NCI-H446 treated with DMSO at 0.1 percent for 48 hours (cell line): ENCODE measurements around the gene USP5.
"Not testable (repeated sequence)": the region's sequence is repeated elsewhere in the genome, so short reads cannot be mapped to it uniquely, and the experiment has no call there.

Experiments
- DNase-seq: peaks from one replicate; lab custom pipeline; 2025; lab: John Stamatoyannopoulos, UW

Gene USP5

DNA sequence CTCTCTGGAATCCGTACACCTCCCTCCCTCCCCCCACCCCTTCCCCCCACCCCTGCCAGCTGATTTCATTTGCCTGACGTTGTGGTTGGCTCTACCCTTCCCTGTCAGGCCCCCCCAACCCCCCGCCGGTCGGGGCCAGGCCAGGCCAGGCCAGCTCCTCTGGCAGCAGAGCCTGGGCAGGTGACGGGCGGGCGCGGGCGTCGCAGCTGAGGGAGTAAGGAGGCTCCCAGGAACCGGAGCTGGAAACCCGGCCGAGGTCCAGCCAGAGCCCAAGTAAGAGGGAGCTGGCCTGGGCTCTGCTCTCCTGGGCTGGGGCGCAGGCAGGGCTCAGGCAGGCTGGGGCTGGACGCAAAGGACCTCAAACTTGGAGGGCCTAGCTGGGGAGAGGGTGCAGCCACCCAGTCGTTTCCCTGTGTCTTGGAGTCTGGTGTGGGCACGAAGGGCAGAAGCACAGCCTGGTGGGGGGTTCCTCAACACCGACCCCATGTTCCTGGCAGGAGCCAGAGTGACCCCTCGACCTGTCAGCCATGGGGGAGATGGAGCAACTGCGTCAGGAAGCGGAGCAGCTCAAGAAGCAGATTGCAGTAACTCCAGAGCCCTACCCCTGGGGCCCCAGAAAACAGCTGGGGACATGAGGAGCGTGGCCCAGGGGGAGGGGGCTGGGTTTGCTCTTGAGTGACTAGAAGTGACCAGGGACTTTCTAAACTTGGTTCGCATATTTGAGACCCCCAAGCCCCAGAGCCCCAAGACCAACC, 11.0 kb upstream of the USP5 start, which contains the start of gene GNB3:
TSS of gene GNB3 (plus strand) at position 165 of the 755 bp plus-strand sequence. CDS start at position 528, 363 bp downstream.
- DNase-seq, result no peak

DNA sequence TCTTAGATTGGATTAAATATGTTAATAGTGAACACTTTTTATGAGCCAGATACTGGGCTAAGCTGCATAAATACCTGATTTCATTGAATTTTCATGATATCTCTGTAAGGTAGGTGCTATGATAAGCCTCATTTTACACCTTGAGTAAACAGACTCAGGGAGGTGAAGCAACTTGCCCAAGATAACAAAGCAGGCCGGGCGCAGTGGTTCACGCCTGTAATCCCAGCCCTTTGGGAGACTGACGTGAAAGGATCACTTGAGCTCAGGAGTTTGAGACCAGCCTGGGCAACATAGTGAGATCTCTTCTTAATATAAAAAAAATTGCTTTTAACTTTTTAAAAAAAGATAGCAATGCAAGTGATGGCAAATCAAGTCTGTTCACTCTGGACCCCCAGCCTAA, 9.9 kb upstream of the USP5 start:
- DNase-seq, result no peak

DNA sequence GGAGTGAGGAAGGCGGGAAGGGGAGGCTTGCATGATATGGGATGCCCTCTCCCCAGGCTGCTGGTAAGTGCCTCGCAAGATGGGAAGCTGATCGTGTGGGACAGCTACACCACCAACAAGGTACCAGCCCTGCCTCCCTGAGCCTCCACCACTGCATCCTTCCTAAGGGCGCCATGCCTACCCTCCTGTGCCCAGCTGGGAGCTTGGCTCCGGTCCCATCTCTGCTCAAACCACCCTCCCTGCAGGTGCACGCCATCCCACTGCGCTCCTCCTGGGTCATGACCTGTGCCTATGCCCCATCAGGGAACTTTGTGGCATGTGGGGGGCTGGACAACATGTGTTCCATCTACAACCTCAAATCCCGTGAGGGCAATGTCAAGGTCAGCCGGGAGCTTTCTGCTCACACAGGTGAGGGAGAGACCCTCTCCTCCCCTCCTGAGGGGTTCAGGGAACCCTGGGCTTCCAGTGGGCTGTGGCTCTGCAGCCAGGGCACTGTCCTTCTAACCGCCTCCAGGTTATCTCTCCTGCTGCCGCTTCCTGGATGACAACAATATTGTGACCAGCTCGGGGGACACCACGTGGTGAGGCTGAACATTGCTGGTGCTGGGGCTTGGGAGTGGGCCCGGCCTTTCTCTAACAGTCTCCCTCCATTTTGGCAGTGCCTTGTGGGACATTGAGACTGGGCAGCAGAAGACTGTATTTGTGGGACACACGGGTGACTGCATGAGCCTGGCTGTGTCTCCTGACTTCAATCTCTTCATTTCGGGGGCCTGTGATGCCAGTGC, 8.6 kb upstream of the USP5 start:
- no peak for DNase-seq

DNA sequence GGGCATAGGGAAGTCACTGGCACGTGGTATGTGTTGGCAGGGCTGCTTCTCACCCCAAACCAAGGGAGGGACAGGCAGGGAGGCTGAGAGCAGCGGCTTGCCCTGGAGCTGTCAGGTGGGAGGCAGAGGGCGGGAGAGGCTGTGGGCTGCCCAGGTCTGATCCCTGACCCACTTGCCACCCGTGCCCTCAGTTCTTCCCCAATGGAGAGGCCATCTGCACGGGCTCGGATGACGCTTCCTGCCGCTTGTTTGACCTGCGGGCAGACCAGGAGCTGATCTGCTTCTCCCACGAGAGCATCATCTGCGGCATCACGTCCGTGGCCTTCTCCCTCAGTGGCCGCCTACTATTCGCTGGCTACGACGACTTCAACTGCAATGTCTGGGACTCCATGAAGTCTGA, 6.6 kb upstream of the USP5 start:
- no peak for DNase-seq

DNA sequence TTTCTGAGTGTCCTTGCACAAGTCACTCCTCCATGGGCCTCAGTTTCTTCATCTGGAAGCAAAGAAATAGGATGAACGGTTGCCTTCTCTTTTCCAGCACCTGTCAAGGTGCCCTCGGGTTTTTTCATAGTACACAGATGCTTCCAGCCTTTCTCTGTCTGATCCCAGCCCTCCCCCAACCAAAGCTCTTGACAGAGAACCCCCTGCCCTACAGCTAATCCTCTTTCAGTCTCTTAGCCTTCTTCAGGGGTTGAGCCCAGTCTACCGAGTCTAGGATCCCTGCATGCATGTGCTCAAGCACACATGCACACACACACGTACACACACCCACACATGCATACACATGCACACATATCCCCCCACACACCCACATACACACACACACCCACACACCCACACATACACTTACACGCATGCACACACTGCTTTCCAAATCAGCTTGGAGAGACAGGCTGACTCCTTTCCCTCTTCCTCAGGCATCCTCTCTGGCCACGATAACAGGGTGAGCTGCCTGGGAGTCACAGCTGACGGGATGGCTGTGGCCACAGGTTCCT, 5.6 kb upstream of the USP5 start:
- DNase-seq, result no peak

GRCh38 chr12:6847676-6848075, 4.3 kb upstream of the USP5 start:
- DNase-seq, result no peak

- DNase-seq, result no peak
These were observed 2.5 kb upstream of the USP5 start for GRCh38 chr12:6849427-6849826.

GRCh38 chr12:6849976-6850560, 1.9 kb upstream of the USP5 start:
- DNase-seq, result no peak

GRCh38 chr12:6850796-6851152, 1.2 kb upstream of the USP5 start:
- no peak for DNase-seq

GRCh38 chr12:6851153-6851920, 613 bp upstream of the USP5 start, which contains the start of gene CDCA3:
Gene CDCA3 (minus strand): TSS chr12:6851286. CDS start chr12:6850952, 334 bp downstream.
- DNase-seq, result peak; percentile 97

DNA sequence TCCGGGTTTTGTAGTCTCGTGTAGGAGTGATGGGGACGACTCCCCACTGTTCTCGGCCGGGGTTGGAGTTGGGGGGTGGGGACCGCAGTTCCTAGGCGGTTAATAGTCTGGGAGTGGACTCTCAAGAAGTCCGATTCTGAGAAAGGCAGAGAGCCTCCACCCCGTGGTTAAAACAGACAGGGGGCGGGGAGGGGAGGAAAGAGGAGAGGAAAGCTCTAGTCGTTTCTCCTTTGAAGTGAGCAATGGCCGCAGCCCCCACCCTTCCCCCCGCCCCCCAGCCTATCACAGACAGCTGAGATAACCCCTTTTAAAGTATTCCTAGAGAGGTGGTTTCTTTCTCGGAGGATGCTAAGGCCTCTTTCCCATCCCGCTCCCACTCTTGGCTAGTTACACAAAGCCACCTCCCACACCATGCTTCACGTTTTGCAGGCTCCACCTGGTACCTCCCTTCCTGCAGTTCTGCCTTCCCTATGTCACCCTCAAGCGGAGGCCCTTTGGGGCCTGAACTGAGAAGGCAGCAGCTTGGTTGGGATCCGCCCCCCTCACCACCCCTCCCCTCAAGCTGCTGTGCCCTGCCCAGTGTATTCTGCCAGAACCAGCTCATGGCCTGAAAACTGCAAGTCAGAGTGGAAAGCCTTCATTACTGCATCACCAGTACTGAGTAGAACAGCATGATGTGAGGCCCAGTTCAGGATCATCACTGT, 853 bp downstream of the USP5 start:
- DNase-seq, result peak; percentile 66

GRCh38 chr12:6853626-6854025, 1.7 kb downstream of the USP5 start:
- DNase-seq, result no peak

GRCh38 chr12:6854036-6854435, 2.1 kb downstream of the USP5 start:
- no peak for DNase-seq

GRCh38 chr12:6855322-6855721, 3.4 kb downstream of the USP5 start:
- no peak for DNase-seq

- DNase-seq, result no peak
These were observed 6.8 kb downstream of the USP5 start for GRCh38 chr12:6858799-6859198.

DNA sequence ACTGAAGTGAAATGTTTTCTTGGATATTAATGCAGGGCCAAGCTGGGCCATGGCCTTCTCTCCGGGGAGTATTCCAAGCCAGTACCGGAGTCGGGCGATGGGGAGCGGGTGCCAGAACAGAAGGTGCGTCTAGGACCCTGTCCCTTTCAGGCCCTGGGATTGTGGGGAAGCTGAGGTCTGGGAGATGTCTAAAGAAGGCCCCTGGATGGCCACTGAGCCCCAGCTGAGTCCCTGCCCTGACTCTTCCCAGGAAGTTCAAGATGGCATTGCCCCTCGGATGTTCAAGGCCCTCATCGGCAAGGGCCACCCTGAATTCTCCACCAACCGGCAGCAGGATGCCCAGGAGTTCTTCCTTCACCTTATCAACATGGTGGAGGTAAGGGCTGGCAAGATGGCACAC, 8.2 kb downstream of the USP5 start:
- no peak for DNase-seq

DNA sequence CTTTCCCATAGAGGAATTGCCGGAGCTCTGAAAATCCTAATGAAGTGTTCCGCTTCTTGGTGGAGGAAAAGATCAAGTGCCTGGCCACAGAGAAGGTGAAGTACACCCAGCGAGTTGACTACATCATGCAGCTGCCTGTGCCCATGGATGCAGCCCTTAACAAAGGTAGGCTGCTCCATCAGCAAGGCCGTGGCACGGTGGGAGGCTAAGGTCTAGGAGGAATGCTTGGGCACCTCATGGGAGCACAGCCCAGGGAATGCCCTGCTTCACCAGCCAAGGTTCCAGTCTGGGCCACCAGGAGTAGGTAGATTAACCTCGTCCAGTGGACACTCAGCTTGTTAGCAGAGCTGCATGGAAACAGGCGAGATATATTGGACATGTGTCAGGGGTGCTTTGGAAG, 9.0 kb downstream of the USP5 start:
- no peak for DNase-seq

DNA sequence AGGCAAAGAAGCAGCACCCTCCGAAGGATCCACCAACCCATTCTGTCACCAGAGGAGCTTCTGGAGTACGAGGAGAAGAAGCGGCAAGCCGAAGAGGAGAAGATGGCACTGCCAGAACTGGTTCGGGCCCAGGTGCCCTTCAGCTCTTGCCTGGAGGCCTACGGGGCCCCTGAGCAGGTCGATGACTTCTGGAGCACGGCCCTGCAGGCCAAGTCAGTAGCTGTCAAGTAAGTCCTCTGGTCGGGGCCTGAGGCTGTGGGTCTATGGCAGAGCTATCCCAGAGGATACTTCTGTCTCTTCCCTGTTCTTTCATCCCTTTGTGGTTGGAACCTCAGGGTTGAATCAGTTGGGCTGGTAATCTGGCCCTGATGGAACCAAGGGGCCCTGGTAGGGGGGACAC, 9.4 kb downstream of the USP5 start:
- DNase-seq, result no peak

- DNase-seq, result no peak
These were observed 11.1 kb downstream of the USP5 start for GRCh38 chr12:6863033-6863432.

- DNase-seq, result no peak
These were observed 11.8 kb downstream of the USP5 start for GRCh38 chr12:6863586-6864321.

GRCh38 chr12:6865307-6865706, 13.4 kb downstream of the USP5 start:
- DNase-seq, result not testable (repeated sequence)
